RWPE1 (cell line): ENCODE measurements around the gene MOSMO.

Source experiments
- CTCF ChIA-PET: fragments of 350-600 bp; sonication (Branson Sonifier 250); formaldehyde crosslinking; extraction: SDS; loops from one replicate; lab custom pipeline; 2021; lab: Yijun Ruan, JAX
- POLR2A ChIA-PET: fragments of 400-600 bp; formaldehyde crosslinking; extraction: SDS; loops from one replicate; lab custom pipeline; 2020; ENCODE audit warnings: antibody characterized with exemption; ENCODE audit not compliant: low non-redundant PET; lab: Yijun Ruan, JAX
- DNase-seq: peaks from one replicate; pipeline ENCODE4 v3.0.0; 2012; ENCODE audit warnings: low spot score
- H3K27ac ChIP-seq: fragments of 450-650 bp; 2 replicates; pipeline ENCODE4 v1.5.1; 2017
- CTCF ChIP-seq: fragments of 450-650 bp; conservative IDR thresholded peaks from 2 replicates; pipeline ENCODE4 v1.5.1; 2017; ENCODE audit warnings: low read depth, mild to moderate bottlenecking

The MOSMO gene

DNA sequence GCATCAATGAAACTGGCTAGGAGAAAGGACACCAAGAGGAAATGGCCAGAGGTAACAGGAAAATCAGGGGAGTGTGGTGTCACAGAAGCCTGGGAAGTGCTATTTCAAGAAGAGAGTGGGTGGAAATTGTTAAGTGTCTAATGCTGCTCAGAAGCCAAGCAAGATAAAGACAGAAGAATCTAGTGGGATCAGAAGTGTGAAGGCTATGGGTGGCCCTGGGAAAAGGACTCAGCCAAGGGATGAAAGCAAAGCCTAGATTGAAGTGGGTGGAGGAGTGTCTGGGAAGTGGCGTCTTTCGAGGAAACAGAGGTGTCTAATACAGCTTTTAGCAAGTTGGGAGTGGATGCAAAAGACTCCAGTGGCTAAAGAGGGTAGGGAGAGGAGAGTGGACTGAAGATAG is 20.4 kb upstream of the MOSMO start:
- POLR2A ChIA-PET = no interaction called here
- TF ChIP-seq CTCF = no peak
- no peak overlapping the region for H3K27ac ChIP-seq
- no peak for DNase-seq
- CTCF ChIA-PET = interaction anchor here (4.4 kb wide), 1 partner anchor 91 kb away, joined by 20 read pairs; no protein-coding TSS in a partner anchor

GRCh38 chr16:21989133-21989532 is 18.8 kb upstream of the MOSMO start:
- POLR2A ChIA-PET = interaction anchor here (0.7 kb wide), 1 partner anchor 110 kb away, joined by 10 read pairs; no protein-coding TSS in a partner anchor
- no peak for TF ChIP-seq CTCF
- CTCF ChIA-PET = interaction anchor here (4.4 kb wide), 1 partner anchor 89 kb away, joined by 20 read pairs; no protein-coding TSS in a partner anchor
- H3K27ac ChIP-seq = no peak overlapping the region
- DNase-seq = no peak

DNA sequence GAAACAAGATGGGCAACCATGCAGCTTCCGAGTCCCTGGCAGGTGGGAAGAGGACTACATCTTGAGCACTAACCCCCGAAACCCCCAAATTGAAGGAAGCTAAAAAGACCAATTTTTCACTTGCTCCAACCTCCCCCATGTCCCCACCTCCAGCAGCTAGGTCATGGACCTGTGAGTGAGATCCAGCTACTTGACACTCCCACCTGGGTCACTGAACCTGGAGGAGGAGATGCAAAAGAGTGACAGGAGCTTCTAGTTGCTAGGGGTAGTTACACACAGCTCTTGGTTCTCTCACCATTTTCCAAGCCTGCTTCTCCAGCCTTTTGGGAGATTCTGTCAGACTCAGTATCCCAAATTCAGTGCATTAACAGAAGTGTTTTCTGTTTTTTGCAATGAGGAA is 18.2 kb upstream of the MOSMO start:
- TF ChIP-seq CTCF = no peak
- POLR2A ChIA-PET = no interaction called here
- DNase-seq = no peak
- CTCF ChIA-PET = interaction anchor here (1.2 to 4.4 kb wide), 3 partner anchors 12 to 109 kb away, joined by 3 to 20 read pairs (median 18); no protein-coding TSS in a partner anchor
- H3K27ac ChIP-seq = no peak overlapping the region

DNA sequence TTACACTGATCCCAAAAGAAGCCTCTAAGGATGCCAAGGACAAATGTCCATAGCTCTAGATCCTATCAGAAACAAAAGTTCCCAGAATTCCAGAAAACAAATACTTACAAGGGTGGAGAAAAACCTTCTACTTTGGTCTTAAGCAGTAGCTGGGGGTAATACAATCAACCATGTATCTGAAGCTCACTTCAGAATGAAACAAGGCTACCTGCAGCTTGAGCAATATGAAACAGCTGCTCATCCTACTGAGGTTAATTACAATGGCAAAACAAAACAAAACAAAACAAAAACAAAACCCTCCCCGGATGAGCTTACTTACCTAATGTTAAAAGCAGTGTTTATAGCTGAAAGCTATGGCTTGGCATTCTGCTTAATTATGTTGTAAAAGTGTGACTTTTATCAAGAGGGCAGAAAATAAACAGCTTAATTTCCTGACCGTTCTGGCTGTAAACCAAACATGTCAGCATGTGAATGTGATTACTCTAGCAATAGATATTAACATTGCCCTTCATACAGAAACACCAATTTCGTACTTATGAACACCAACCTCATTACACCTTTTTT is 17.4 kb upstream of the MOSMO start:
- CTCF ChIA-PET = interaction anchor here (0.6 to 4.4 kb wide), 6 partner anchors 9 to 110 kb away, joined by 3 to 20 read pairs (median 5); no protein-coding TSS in a partner anchor
- TF ChIP-seq CTCF = no peak
- POLR2A ChIA-PET = no interaction called here
- DNase-seq = no peak
- H3K27ac ChIP-seq = no peak overlapping the region

- TF ChIP-seq CTCF = no peak
- no peak for DNase-seq
- ChIA-PET CTCF (interaction anchor here (4.4 kb wide), 1 partner anchor 86 kb away, joined by 20 read pairs; no protein-coding TSS in a partner anchor), POLR2A (interaction anchor here (0.6 kb wide), 1 partner anchor 141 kb away, joined by 4 read pairs; no protein-coding TSS in a partner anchor)
- no peak overlapping the region for H3K27ac ChIP-seq
Observed at GRCh38 chr16:21991621-21992020, 16.3 kb upstream of the MOSMO start.

- ChIA-PET CTCF (interaction anchor here (0.6 to 2.9 kb wide), 2 partner anchors 83 to 314 kb away, joined by 3 to 7 read pairs; no protein-coding TSS in a partner anchor), POLR2A (no interaction called here)
- TF ChIP-seq CTCF = no peak
Observed at GRCh38 chr16:21994856-21995465, 12.9 kb upstream of the MOSMO start.

More at GRCh38 chr16:21994856-21995465, 12.9 kb upstream of the MOSMO start:
- H3K27ac ChIP-seq = no peak overlapping the region
- DNase-seq = no peak
